PFSK-1 (cell line): ENCODE data around the gene MRPL58.

ENCODE experiments used
- POLR2AphosphoS5 ChIP-seq: IDR thresholded peaks from 2 replicates; pipeline ENCODE4 v1.6.1; 2012; ENCODE audit warnings: low read depth, mild to moderate bottlenecking, control low read depth, low read length, moderate library complexity
- REST ChIP-seq, 2 experiments: IDR thresholded peaks; 2 replicates each; pipeline versions ENCODE4 v1.6.1 to v1.8.0; 2011 to 2012; ENCODE audit warnings: low read depth in 2 of 2, low read length in 2 of 2, control low read depth in 1 of 2, inconsistent platforms in 1 of 2, mild to moderate bottlenecking in 1 of 2, moderate library complexity in 1 of 2; ENCODE audit not compliant: insufficient read depth in 1 of 2
- TAF1 ChIP-seq: IDR thresholded peaks from 2 replicates; pipeline ENCODE4 v1.6.1; 2012; ENCODE audit warnings: low read length, control low read depth, borderline replicate concordance; ENCODE audit not compliant: insufficient read depth

- TF ChIP-seq POLR2AphosphoS5: no peak
- no peak for TF ChIP-seq REST (IDR thresholded peaks at IDR 0.05; ENCODE audit: insufficient read depth in 1 of 2, low read depth in 2 of 2, low read length in 2 of 2)
- no peak for TF ChIP-seq TAF1
These were observed 21.8 kb upstream of the MRPL58 start for GRCh38 chr17:74990581-74991105.
